Breast epithelium (tissue), 4 donors: ENCODE measurements around the gene SPATA21. TPM values are rescaled to one million over a fixed set of nuclear protein-coding genes. Genes with fewer than 3 reads are reported as not detected.

Experiments
- DNase-seq, 2 donors: peaks; one replicate each; pipeline ENCODE4 v3.0.0-alpha.2; 2019; ENCODE audit warnings: low spot score in 2 of 2
- H3K27ac ChIP-seq, 2 donors: fragments of 200-600 bp; sonication (generic) in 1 of 2; one replicate each; pipeline ENCODE4 v1.5.1; 2016 to 2019; ENCODE audit warnings: mild to moderate bottlenecking in 1 of 2
- H3K27me3 ChIP-seq, 2 donors: fragments of 200-600 bp; sonication (generic) in 1 of 2; one replicate each; pipeline versions ENCODE4 v1.5.1 to v1.6.0; 2017 to 2019; ENCODE audit warnings: control low read depth in 1 of 2, mild to moderate bottlenecking in 1 of 2
- H3K36me3 ChIP-seq: fragments of 200-600 bp; one replicate; pipeline ENCODE4 v1.5.1; 2019
- H3K4me1 ChIP-seq, 2 donors: fragments of 200-600 bp; sonication (generic); one replicate each; pipeline ENCODE4 v1.5.1; 2016 to 2019; ENCODE audit warnings: control low read depth in 1 of 2
- H3K4me3 ChIP-seq, 3 donors: fragments of 200-600 bp; sonication (generic); 1 replicate in 2 of 3; 2 replicates in 1 of 3; pipeline ENCODE4 v1.5.1; 2016 to 2019; ENCODE audit warnings: mild to moderate bottlenecking in 3 of 3, moderate library complexity in 2 of 3
- H3K9me3 ChIP-seq, 2 donors: fragments of 200-600 bp; sonication (generic) in 1 of 2; one replicate each; pipeline ENCODE4 v1.5.1; 2016 to 2019; ENCODE audit warnings: control low read depth in 1 of 2
- POLR2A ChIP-seq: fragments of 450-650 bp; IDR thresholded peaks from one replicate; pipeline ENCODE4 v1.6.1; 2016; ENCODE audit warnings: antibody characterized with exemption, mild to moderate bottlenecking, moderate library complexity
- POLR2AphosphoS5 ChIP-seq, 3 donors: sonication (generic); formaldehyde crosslinking; IDR thresholded peaks; one replicate each; pipeline ENCODE4 v1.6.1; 2017; ENCODE audit warnings: antibody characterized with exemption in 3 of 3
- intact Hi-C: fragments of 100-400 bp; cut with DNase I; formaldehyde crosslinking; loops from one replicate; pipeline ENCODE4 v1.15.1; 2023; ENCODE audit warnings: low total_unique reads
- total RNA-seq, 3 donors: library from RNA; depleted of rRNA; stranded (reverse); fragments of >200 nt; gene quantifications; one replicate each; pipeline ENCODE4 v1.1.0, GENCODE V29; 2016
- TF ChIP-seq, protein P1 (sequence below), 3 donors: fragments of 450-650 bp; IDR thresholded peaks; one replicate each; pipeline ENCODE4 v1.5.1; 2016 to 2017; ENCODE audit warnings: antibody characterized with exemption in 3 of 3, mild to moderate bottlenecking in 3 of 3, moderate library complexity in 3 of 3

The SPATA21 gene
- total RNA-seq, 3 donors from 2014 or later, result not detected

DNA sequence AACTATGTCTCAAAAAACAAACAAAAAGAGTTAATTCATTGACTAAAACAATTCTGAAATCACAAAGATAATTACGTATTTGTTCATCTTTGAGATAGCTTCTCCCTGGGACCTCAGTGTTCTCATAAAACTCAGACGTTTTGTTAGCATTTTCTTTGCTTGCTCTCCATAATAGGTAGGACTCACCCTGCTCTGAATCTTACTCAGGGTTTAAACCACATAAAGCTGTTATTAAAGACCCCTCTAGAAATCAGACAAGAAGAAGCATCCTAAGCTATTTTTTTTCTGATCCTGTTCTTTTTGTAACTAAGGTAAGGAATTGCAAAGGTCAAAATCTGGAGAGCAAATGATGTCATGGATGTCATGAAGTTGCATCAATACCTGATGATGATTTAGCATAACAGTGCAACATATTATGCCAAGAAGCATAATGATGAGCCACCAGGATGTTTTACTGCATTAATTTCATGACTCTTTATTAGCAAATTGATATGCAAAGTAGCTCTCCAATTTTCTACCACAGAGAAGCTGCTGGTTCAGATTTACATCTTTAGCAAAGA lies 87.3 kb downstream of the SPATA21 start:
- Histone ChIP-seq H3K4me1 (peaks cover 3 to 5% of the 10 kb centered on the region in 2 donors), H3K36me3 (no peaks in the 10 kb centered on the region), H3K27ac (no peak overlapping the region), H3K4me3 (no peak overlapping the region), H3K27me3 (no peaks in the 10 kb centered on the region), H3K9me3 (no peaks in the 10 kb centered on the region)
- intact Hi-C loops, result no loop called here
- TF ChIP-seq, protein P1, sequence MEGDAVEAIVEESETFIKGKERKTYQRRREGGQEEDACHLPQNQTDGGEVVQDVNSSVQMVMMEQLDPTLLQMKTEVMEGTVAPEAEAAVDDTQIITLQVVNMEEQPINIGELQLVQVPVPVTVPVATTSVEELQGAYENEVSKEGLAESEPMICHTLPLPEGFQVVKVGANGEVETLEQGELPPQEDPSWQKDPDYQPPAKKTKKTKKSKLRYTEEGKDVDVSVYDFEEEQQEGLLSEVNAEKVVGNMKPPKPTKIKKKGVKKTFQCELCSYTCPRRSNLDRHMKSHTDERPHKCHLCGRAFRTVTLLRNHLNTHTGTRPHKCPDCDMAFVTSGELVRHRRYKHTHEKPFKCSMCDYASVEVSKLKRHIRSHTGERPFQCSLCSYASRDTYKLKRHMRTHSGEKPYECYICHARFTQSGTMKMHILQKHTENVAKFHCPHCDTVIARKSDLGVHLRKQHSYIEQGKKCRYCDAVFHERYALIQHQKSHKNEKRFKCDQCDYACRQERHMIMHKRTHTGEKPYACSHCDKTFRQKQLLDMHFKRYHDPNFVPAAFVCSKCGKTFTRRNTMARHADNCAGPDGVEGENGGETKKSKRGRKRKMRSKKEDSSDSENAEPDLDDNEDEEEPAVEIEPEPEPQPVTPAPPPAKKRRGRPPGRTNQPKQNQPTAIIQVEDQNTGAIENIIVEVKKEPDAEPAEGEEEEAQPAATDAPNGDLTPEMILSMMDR (IDR thresholded peaks at IDR 0.05), result no peak
- no peak for TF ChIP-seq POLR2AphosphoS5 (IDR thresholded peaks at IDR 0.05)
- no peak for TF ChIP-seq POLR2A
- DNase-seq, result no peak

Other genes with a start within 250 kb of the SPATA21 start
- gene ARHGEF19, start 224.8 kb downstream of the SPATA21 start, total RNA-seq, result 10 to 100 TPM in 2 of 3 donors, 1 to 10 TPM in 1; 7.5 to 18.0 (median 12.9) TPM
- gene CPLANE2, start 200.2 kb downstream of the SPATA21 start, total RNA-seq, result 1 to 10 TPM; 4.3 to 9.5 (median 8.2) TPM
- gene FBXO42, start 84.9 kb downstream of the SPATA21 start, total RNA-seq, result 10 to 100 TPM; 20.3 to 28.5 (median 26.7) TPM
- gene SZRD1, start 70.2 kb downstream of the SPATA21 start, total RNA-seq, result 10 to 100 TPM; 59.0 to 77.4 (median 61.3) TPM
- 10 to 100 TPM; 61.2 to 64.0 (median 62.9) TPM for gene NECAP2, start 3.3 kb upstream of the SPATA21 start, total RNA-seq
- gene RNU1-1, start 76.9 kb upstream of the SPATA21 start, total RNA-seq, result under 1 TPM; under 0.01 TPM
- 10 to 100 TPM; 36.7 to 53.9 (median 42.7) TPM for gene NBPF1, start 176.1 kb upstream of the SPATA21 start, total RNA-seq
- gene RNU1-3, start 229.5 kb upstream of the SPATA21 start, total RNA-seq, result under 1 TPM; under 0.01 TPM